Spleen (tissue), 7 donors: Measurements from ENCODE around the gene LDB2.

Source experiments
- CTCF ChIP-seq, 11 experiments: fragments of 200-600 bp in 7 of 11; fragments of 450-650 bp in 4 of 11; sonication (generic) in 4 of 11; IDR thresholded peaks in 8 of 11; conservative IDR thresholded peaks in 3 of 11; 1 replicate in 7 of 11; 2 replicates in 4 of 11; pipeline versions ENCODE4 v1.4.0 to v1.8.0; 2016 to 2021; ENCODE audit warnings: antibody characterized with exemption in 11 of 11, inconsistent platforms in 4 of 11, mild to moderate bottlenecking in 1 of 11
- POLR2A ChIP-seq, 3 donors: fragments of 450-650 bp; IDR thresholded peaks; one replicate each; pipeline ENCODE4 v1.5.1; 2017; ENCODE audit warnings: antibody characterized with exemption in 3 of 3, mild to moderate bottlenecking in 1 of 3
- donor health status: DM: no; HTN: no; CAD: no; lungs with moderate emphysema.
- donor health status: DM: no; HTN: no; CAD: no.
- donor health status: DM: no; HTN: no; CAD: no.

GRCh38 chr4:16692961-16693506, 205.4 kb downstream of the LDB2 start:
- no peak for TF ChIP-seq CTCF (IDR thresholded peaks at IDR 0.05 in 8 of 11, conservative IDR thresholded peaks at IDR 0.05 in 3 of 11)
- TF ChIP-seq POLR2A (IDR thresholded peaks at IDR 0.05): no peak
